Glomerular visceral epithelial cell (primary cell): Measurements from ENCODE around the gene CDK1.
A peak's percentile ranks its signal among the peaks of the same experiment; 100 is the strongest.
"Not testable (repeated sequence)": the region's sequence is repeated elsewhere in the genome, so short reads cannot be mapped to it uniquely, and the experiment has no call there.

Source experiments
- DNase-seq: peaks from one replicate; pipeline ENCODE4 v3.0.0-alpha.2; 2016; ENCODE audit errors: extremely low spot score

The CDK1 gene

DNA sequence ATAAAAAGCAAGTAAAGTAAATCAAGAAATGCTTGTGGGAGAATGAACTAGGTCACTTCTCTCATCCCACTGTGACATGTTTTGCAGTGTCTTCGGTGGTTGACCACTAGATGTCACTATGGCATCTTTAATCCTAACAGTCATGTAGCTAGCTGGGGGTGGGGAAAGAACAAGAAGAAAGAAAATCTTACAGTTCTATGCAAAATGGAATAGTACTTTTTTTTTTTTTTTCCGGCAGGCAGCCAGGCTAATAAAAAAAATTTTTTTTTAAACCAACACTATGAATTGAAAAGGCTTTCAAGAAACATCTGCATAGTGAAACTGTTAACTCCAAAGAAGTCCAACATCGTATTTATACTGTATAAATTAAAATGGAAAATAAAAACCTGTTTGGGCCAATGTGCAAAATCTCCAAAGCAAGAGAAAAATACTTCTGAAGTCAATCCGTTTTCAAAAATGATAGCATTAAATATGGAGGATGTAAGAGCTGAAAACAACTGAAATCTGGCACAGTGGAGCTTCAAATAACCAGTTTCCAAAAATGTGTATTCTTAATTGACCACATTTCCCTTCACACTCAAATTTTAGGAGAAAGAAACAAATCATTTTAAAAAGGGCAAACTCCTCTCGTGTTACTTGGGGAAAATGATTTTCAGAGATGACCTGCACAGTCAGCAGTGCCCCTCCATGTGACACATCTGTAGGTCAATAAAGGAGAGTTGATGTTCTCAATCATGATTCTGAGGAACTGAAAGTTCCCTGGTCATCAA, 38.5 kb downstream of the CDK1 start:
- peak; percentile 75 for DNase-seq

- no peak for DNase-seq
Measured at GRCh38 chr10:60817398-60817805, 39.1 kb downstream of the CDK1 start.

GRCh38 chr10:60818134-60818770, 40.0 kb downstream of the CDK1 start:
- no peak for DNase-seq

GRCh38 chr10:60819271-60819670, 41.0 kb downstream of the CDK1 start:
- DNase-seq, result no peak

- DNase-seq, result peak; percentile 21
Measured at GRCh38 chr10:60820093-60820754, 41.9 kb downstream of the CDK1 start.

GRCh38 chr10:60821656-60822055, 43.4 kb downstream of the CDK1 start:
- no peak for DNase-seq

DNA sequence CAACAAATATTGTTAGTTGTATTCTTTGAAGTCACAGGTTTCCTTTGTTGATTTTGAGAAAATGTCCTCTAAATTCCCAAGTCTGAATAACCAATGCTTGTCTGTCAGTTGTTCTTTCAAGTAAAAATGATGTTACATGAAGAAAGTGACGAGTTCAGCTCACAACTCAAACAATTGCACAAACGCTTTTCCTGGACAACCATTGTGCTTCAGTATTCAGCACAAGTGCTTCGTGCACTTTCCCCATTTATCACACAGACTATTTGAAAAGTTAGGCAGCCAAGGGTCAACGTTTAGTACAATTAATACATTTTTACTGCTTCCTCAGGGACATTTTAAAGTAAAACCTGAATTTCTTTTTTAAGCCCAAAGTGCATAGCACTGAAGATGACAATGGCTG, 44.5 kb downstream of the CDK1 start:
- DNase-seq, result no peak

DNA sequence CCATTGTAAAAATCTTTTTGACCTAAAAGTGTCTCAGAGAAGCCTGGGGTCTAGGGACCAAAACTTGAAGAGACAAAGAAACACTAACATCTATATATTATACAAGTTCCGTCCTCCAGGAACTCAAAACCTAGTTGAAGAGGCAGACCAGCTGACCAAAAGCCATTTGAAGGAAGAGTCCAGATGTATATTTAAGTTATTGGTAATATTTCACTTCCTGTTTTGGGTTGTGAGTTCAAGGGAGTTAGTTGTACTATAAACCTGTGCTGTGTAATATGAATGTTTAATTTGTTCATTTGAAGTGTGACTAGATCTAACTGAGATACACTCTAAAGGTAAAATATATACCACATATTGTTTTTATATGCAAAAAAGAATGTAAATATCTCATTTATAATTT, 45.0 kb downstream of the CDK1 start:
- no peak for DNase-seq

DNA sequence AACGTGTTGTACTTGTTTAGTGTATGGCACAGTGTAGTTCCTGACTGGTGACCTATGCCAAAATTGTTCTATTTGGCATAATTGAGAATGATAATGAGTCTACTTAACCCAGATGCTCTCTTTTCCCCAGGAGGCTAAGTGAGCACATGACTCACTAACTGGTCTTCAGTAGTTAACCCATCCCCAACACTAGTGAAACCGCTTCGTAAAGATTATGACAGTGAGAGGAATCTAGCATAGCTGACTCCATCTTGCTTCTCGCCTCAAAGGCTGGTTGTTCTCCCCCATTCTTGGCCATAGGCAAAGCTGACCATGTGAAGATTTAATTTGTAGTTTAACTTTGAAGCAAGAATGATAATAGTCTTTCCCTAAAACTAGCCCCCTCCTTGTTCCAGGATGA, 47.2 kb downstream of the CDK1 start:
- no peak for DNase-seq

DNA sequence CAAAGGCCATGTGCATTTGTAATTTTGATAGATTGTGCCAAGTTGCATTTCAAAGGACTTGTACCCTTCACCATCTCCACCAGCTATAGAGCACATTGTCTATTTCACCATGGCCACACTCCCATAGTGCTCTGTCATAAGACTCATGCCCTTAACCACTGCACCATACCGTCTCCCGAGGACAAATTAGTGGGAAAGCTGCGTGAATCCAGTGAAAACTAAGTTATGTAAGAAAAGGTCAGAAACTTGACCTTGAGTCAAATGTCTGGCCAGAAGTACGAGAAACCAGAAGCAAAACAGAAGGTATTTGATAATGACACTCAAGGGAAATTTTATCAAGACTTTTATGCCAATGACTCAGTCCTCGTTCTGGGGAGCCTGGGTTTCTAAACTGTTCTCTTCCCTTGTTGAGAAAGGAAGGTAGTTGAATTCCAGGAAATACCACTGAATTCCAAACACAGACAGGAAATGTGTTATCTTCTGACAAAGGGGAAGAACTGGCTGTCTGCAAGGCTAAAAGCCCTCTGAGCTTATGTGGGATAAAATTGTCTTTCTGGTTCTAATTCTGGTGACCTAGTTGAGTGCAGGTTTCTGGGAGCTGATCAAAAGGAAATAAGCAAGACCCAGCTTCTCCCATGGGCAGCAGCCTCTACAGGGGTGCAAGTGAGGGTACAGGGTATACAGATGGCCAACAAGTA, 49.7 kb downstream of the CDK1 start:
- DNase-seq, result peak; percentile 33

DNA sequence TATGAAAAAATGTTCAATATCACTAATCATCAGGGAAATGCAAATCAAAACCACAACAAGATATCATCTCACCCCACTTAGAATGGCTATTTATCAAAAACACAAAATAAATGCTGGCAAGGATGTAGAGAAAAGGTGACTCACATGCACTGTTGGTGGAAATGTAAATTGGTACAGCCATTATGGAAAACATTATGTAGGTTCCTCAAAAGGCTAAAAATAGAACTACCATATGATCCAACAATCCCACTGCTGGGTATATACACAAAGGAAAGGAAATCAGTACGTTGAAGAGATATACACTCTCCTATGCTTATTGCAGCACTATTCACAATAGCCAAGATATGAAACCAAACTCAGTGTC, 50.2 kb downstream of the CDK1 start:
- DNase-seq, result no peak

DNA sequence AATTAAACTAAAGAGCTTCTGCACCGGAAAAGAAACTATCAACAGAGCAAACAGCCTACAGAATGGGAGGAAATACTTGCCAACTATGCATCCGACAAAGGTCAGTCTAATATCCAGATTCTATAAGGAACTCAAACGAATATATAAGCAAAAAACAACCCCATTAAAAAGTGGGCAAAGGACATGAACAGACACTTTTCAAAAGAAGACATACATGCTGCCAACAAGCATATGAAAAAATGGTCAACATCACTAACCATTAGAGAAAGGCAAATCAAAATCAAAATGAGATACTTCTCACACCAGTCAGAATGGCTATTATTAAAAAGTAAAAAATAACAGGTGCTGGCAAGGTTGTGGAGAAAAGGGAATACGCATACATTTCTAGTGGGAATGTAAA, 53.9 kb downstream of the CDK1 start:
- DNase-seq, result not testable (repeated sequence)

- DNase-seq, result no peak
Measured at GRCh38 chr10:60834401-60834800, 56.1 kb downstream of the CDK1 start.

- no peak for DNase-seq
Measured at GRCh38 chr10:60835049-60835448, 56.8 kb downstream of the CDK1 start.

GRCh38 chr10:60841227-60841626, 62.9 kb downstream of the CDK1 start:
- not testable (repeated sequence) for DNase-seq

DNA sequence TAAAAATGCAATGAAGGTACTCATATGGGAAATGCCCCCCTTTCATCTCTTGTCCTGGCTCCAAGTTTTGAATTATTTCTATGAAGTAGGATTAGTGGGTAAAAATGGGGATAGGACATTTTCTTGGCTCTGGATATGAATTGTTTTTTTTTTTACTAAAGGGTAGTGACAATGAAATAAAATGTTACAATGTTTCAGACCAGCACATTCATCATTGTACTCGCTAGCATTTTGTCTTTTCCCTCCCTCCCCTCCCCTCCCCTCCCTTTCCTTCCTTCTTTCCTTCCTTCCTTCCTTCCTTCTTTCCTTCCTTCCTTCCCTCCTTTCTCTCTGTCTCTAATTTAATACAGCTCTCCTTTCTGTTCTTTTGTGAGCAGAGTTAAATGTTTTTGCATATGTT, 64.4 kb downstream of the CDK1 start:
- DNase-seq, result no peak
